ENCODE results near the gene CPT1B.

GRCh38 chr22:50519151-50519550 is 59.1 kb downstream of the CPT1B start:
- TF ChIP-seq CTCF (IDR thresholded peaks at IDR 0.05), result no peak
- TF ChIP-seq ZFX (IDR thresholded peaks at IDR 0.05; ENCODE audit: borderline replicate concordance), result no peak

Measured in 22Rv1 (cell line).